GM19025 (cell line): ENCODE data around the gene ERBIN.
"Not testable (repeated sequence)": the region's sequence is repeated elsewhere in the genome, so short reads cannot be mapped to it uniquely, and the experiment has no call there.

Experiments
- ATAC-seq: cut with Tn5 transposase; IDR thresholded peaks from one replicate; pipeline ENCODE4 v1.9.1; 2021; ENCODE audit warnings: mild to moderate bottlenecking, low read depth, moderate library complexity; ENCODE audit not compliant: unreplicated experiment

The ERBIN gene

GRCh38 chr5:65914641-65915196, 11.7 kb upstream of the ERBIN start:
- no peak for ATAC-seq

DNA sequence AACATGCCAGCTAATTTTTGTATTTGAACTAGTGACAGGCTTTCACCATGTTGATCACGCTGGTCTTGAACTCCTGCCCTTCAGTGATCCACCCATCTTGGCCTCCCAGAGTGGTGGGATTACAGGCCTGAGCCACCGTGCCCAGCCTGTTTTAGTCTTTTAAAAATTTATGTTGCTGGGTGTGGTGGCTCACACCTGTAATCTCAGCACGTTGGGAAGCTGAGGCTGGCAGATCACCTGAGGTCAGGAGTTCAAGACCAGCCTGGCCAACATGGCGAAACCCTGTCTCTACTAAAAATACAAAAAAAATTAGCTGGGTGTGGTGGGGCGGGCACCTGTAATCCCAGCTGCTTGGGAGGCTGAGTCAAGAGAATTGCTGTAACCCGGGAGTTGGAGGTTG, 10.7 kb upstream of the ERBIN start:
- not testable (repeated sequence) for ATAC-seq

GRCh38 chr5:65916066-65916465, 10.3 kb upstream of the ERBIN start:
- ATAC-seq, result no peak

DNA sequence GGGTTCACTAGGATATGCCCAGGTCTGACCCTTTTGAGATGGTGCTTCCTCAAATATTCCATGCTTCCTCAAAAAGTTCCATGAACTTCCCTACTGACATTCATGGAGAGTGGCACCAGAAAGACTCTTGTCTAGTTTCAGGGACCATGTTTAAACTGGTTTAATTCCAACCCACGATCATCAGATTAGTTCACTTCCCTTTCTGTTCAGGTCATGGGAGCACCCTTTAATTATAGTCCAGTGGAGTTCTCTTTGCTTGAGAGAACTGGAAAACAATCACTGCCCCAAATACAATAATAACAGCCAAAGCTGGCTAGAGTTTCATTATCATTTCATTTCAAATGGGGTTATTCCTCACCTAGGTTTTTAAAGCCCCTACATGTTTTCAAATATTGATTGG, 9.7 kb upstream of the ERBIN start:
- ATAC-seq, result no peak

DNA sequence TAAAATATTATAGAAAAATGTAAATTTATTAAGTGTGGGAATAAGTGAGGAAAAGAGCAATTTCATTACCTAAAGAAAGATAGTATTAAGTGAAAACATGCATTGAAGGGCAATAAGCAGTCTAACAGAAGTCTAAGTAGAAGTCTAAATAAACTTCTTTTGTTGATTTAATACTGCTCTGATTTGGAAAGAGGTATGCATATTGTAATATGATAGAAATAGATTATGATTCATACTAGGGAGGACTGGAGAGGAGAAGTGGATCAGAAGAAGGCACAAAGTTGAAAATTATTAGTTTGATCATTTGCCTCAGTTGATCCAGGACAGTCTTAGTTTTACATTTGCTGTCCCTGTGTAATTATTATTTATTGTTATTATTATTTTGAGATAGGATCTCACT, 6.6 kb upstream of the ERBIN start:
- ATAC-seq, result no peak

DNA sequence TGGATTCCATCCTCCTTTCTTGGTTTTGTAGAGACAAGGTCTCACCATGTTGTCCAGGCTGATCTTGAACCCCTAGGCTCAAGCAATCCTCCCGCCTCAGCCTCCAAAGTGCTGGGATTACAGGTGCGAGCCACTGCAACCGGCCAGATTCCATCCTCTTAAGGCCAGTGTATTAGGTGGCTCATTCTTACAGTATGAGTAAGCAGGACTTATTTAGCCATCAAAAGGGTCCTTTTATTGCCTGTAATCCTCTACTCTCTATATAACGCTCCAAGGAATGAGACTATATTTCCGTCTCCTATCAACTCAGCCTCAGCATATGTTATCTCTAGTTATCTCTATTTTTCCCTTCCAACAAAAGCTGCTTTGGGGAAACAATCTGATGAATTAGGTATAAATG, 3.0 kb upstream of the ERBIN start:
- ATAC-seq, result no peak

GRCh38 chr5:65924366-65925043, 1.9 kb upstream of the ERBIN start:
- no peak for ATAC-seq

DNA sequence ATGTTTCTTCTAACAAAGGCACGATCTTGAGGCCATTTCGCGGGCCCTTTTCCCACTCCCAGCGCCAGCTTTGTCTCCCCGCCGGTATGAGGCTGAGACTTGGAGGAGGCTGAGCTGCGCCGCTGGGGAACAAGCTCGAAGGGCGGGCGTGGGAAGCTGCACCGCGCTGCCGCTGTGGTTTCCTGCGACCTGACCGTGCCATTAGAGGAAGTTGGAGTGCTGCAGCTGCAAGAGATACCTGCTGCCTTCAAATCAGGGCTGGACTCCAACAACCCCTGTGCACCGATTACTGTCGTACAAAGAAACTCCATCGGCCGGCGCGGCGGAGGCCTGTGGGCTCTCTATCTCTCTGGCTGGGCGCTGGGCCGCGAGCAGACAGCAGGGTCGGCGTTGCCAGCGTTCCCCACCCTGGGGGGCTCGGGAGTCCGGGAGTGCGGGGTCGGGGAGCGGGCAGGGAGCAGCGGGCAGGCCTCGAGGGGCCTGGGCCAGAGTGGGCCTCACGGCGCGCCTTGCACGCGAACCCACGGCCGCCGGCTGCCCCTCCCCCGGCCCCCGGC, 1.3 kb upstream of the ERBIN start:
- ATAC-seq, result peak; percentile 52

GRCh38 chr5:65925601-65926275, 637 bp upstream of the ERBIN start:
- peak; percentile 66 for ATAC-seq

DNA sequence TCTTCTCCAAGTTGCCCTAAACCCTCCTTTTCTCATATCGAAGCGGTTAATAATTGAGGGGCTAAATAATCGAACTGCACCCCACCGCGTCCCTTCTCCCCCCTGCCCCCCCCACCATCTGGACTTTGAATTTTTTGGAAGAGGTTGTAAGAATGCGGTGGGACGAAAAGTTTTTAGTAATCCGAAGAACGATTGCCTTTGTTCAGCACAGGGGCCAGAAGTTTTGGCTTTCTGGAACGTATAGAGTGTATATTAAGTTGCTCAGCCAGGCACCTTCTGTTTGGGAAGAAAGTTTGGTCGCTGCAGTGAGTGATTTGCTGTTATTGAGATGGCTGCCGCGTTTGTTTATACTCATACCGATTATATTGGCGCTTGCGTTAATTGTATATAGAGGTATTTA, 518 bp downstream of the ERBIN start:
- no peak for ATAC-seq

DNA sequence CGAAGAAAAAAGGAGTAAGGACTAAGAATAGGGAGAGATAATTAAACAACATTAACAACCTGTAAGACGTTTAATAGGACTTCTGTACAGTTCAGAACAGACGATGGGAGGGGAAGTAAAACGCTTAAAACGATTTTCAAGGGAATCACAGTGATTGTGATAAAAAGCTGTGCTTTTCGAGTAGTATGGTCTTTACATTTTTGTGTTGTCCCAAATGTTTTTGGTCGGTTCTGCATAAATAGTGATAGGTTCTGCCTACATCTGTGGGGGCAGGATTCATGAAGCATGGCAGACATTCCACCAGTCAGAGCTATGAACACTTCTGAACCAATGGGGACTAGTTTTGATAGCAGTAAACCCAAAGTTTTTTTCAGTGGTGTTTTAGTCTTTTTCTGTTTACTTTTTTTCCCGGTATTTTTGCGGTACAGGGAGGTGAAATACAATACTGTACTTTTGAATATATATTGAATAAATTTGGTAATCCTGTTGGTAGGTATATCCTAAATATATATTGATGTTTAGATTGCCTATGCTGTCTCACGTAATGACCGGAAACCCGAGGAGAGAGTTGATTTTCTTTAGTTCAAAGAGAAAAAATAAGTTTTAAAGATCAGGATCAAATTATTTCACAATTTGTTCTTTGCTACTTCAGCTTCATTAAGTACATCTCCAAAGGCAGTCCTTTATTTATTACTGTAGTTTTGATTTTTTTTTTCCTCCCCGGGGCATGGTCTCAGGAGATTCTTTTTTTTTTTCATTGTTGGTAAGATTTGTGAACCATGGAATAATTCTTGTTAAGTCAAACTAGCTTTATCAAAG, 1.3 kb downstream of the ERBIN start:
- no peak for ATAC-seq

GRCh38 chr5:65928322-65928752, 2.0 kb downstream of the ERBIN start:
- no peak for ATAC-seq

GRCh38 chr5:65928860-65929259, 2.5 kb downstream of the ERBIN start:
- ATAC-seq, result no peak

DNA sequence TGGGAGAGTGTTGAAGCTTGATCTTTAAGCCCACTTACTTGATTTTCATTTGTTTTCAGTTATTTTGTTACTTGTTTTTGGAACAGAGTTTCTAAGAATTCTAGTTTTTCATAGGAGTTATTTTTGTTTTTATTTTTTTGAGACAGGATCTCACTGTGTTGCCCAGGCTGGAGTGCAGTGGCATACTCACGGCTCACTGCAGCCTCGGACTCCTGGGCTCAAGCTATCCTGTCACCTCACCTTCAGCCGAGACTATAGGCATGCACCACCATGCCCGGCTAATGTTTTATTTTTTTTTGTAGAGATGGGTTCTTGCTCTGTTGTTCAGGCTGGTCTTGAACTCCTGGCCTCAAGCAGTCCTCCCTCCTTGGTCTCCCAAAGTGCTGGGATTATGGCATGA, 6.3 kb downstream of the ERBIN start:
- no peak for ATAC-seq

DNA sequence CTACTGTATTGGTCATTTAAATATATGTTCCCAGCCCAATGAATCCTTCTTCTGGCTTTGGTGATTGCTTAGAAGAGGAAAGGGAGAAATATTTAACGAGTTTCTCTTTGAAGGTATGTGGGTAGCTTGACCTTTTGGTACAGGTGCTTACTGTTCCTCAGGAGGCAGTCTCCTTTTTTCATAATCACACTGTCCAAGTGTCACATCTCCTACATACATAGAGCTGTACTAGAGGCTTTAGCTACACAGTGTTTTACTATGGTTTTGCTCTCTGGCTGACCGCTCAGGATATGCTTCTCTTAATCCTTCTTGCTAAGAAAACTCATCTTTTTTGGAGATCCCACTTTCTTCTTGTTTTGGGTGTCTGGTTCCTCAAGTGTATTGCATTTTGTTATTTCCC, 6.9 kb downstream of the ERBIN start:
- no peak for ATAC-seq

- no peak for ATAC-seq
Measured at GRCh38 chr5:65938256-65938655, 11.9 kb downstream of the ERBIN start.

- no peak for ATAC-seq
Measured at GRCh38 chr5:65943771-65944170, 17.4 kb downstream of the ERBIN start.

GRCh38 chr5:65946198-65946745, 19.9 kb downstream of the ERBIN start:
- no peak for ATAC-seq

DNA sequence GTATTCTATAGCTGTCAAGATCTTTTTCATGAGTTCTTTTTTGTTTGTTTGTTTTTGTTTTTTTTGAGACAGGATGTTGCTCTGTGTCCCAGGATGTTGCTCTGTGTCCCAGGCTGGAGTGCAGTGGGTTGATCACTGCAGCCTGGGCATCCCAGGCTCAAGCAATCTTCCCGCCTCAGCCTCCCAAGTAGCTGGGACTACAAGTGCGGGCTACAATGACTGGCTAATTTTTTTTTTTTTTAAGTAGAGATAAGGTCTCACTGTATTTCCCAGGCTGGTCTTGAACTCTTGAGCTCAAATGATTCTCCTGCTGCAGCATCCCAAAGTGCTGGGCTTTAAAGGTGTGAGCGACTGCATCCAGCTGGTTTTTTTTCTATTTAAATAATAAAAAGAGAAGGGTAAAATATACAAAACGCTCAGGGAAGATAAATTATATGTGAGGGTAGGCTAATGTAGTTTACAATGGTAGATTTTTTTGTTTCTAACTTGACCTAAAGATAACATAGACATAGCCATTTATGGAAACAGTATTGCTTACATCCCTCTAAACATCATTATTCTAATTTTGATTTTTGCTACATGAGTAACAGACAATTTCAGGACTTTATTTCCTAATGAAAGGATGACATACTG, 21.9 kb downstream of the ERBIN start:
- ATAC-seq, result no peak

- ATAC-seq, result no peak
Measured at GRCh38 chr5:65951330-65951729, 25.0 kb downstream of the ERBIN start.
